Measurements from ENCODE around the gene QRFPR.

DNA sequence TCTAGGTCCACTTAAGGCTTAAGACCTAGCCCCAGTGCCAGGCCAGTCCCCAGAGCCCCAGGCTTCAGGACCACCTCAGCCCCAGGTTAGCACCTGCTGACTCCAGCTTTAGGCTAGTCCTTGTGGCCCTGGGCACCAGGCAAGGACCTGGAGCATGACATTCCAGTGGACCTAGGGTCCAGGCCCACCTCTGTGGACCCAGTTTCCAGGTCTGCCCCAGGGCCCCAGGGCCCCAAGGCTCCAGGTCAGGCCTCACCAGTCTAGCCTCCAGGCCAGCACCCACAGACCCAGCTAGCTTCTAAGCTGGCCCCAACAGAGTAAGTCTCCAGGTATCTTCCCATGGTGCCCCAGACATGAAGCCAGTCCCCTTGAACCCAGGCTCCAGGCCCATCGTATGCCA lies 97.5 kb downstream of the QRFPR start:
- TF ChIP-seq, protein P1, sequence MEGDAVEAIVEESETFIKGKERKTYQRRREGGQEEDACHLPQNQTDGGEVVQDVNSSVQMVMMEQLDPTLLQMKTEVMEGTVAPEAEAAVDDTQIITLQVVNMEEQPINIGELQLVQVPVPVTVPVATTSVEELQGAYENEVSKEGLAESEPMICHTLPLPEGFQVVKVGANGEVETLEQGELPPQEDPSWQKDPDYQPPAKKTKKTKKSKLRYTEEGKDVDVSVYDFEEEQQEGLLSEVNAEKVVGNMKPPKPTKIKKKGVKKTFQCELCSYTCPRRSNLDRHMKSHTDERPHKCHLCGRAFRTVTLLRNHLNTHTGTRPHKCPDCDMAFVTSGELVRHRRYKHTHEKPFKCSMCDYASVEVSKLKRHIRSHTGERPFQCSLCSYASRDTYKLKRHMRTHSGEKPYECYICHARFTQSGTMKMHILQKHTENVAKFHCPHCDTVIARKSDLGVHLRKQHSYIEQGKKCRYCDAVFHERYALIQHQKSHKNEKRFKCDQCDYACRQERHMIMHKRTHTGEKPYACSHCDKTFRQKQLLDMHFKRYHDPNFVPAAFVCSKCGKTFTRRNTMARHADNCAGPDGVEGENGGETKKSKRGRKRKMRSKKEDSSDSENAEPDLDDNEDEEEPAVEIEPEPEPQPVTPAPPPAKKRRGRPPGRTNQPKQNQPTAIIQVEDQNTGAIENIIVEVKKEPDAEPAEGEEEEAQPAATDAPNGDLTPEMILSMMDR (optimal IDR thresholded peaks at IDR 0.05 in 1 of 3, IDR thresholded peaks at IDR 0.05 in 1 of 3, conservative IDR thresholded peaks at IDR 0.05 in 1 of 3; ENCODE audit: extremely low read depth in 1 of 3, insufficient read depth in 2 of 3, low read length in 3 of 3) = no peak
- TF ChIP-seq EZH2 (IDR thresholded peaks at IDR 0.05; ENCODE audit: low read length) = no peak
